Activated CD4-positive, alpha-beta memory T cell treated with anti-CD3 and anti-CD28 coated beads for 36 hours (primary cell): ENCODE measurements around the gene UBE2Q2. TPM values are rescaled to one million over a fixed set of nuclear protein-coding genes. Genes with fewer than 3 reads are reported as not detected.
A peak's percentile ranks its signal among the peaks of the same experiment; 100 is the strongest.

ENCODE experiments used
- CTCF ChIA-PET: fragments of 350-600 bp; sonication (Branson Sonifier 250); formaldehyde crosslinking; loops from one replicate; lab custom pipeline; 2021; ENCODE audit warnings: antibody characterized with exemption, inconsistent platforms; lab: Charles Lee
- POLR2A ChIA-PET: fragments of 350-600 bp; sonication (Branson Sonifier 250); formaldehyde crosslinking; loops from one replicate; lab custom pipeline; 2021; ENCODE audit warnings: antibody characterized with exemption; lab: Charles Lee
- DNase-seq: peaks from one replicate; pipeline ENCODE4 v3.0.0-alpha.2; 2020
- H3K27ac Mint-ChIP-seq: one replicate; pipeline ENCODE4 v1.8.0; 2021; ENCODE audit warnings: mixed read lengths
- H3K27me3 Mint-ChIP-seq: one replicate; pipeline ENCODE4 v1.8.0; 2021; ENCODE audit warnings: mixed read lengths
- H3K36me3 Mint-ChIP-seq: one replicate; pipeline ENCODE4 v1.8.0; 2021; ENCODE audit warnings: mixed read lengths
- H3K4me1 Mint-ChIP-seq: one replicate; pipeline ENCODE4 v1.8.0; 2021; ENCODE audit warnings: low read depth, mixed read lengths
- H3K4me3 Mint-ChIP-seq: one replicate; pipeline ENCODE4 v1.8.0; 2021; ENCODE audit warnings: mild to moderate bottlenecking, mixed read lengths
- H3K9me3 Mint-ChIP-seq: one replicate; pipeline ENCODE4 v1.8.0; 2021; ENCODE audit warnings: mixed read lengths
- intact Hi-C: fragments of 100-400 bp; cut with micrococcal nuclease; formaldehyde crosslinking; loops from one replicate; pipeline ENCODE4 v1.15.1; 2023
- total RNA-seq, 2 experiments: library from RNA; stranded (reverse); gene quantifications; one replicate each; pipeline ENCODE4 v1.2.3, GENCODE V29; 2021

UBE2Q2 gene
- total RNA-seq, 2 experiments from 2014 or later = 19.7 to 19.8 TPM

DNA sequence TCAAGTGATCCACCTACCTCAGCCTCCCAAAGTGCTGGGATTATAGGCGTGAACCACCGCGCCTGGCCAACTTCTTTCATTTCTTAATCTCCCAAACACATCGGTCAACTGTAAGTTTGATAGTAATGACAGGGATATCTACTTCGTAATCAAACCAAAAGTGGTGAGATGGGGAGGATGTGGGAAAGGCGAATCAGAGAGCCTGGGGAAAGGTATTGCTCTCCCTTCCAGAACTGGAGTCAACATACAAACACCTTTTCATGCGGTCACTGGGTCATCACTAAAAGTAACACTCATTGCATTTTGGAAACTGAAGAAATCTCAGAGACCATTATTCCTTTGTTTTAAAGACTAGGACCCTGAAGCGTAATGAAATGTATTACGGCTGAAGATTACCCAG lies 14.8 kb upstream of the UBE2Q2 start:
- H3K27ac Mint-ChIP-seq = no peak overlapping the region
- DNase-seq = no peak
- H3K4me1 Mint-ChIP-seq = peaks cover 4% of the 10 kb centered on the region
- H3K36me3 Mint-ChIP-seq = no peaks in the 10 kb centered on the region
- ChIA-PET POLR2A (no interaction called here), CTCF (no interaction called here)
- intact Hi-C loops = no loop called here
- H3K9me3 Mint-ChIP-seq = no peaks in the 10 kb centered on the region
- H3K27me3 Mint-ChIP-seq = peaks cover 3% of the 10 kb centered on the region
- no peak overlapping the region for H3K4me3 Mint-ChIP-seq

DNA sequence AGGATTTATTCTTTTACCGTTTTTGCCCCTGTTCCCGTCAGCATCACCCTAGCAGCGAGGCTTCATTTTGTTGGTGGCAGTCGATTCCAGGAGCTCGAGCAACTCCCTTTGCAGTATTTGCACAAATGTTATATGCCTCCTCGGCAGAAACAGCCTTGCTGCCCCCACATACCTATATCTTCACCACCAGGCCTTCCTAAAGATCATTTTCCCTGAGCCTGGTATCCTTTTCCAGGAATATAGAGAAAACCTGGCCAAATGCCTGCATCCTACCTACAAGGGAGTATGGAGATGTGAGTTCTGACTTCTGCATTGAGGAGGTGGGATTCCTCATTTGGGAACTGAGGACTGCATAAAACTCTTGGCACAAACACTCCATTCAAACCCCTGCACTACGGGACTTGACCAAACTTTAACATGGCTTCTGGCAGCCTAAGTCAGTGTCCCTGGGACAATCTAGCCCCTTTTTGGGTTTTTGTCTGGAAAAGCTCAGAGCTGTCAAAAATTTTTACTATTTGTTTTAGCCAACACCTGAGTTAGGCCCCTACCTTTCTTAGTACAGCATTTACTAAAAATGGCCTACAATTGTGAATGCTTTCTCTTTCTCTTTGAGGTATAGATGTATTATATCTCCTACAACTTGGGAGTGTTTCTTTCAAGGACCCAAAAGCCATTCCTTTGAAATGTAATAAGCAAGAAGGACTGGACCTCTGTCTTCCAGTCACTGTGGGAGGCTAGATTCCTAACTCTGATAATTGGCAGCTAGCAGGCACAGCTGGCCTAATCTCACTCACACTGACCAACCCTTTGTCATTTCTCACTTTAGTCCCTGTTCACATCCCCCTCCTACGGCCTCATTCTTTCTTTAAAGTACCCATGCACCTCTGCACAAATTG lies 12.1 kb upstream of the UBE2Q2 start:
- no peaks in the 10 kb centered on the region for H3K9me3 Mint-ChIP-seq
- H3K4me3 Mint-ChIP-seq = no peak overlapping the region
- DNase-seq = no peak
- ChIA-PET POLR2A (no interaction called here), CTCF (no interaction called here)
- intact Hi-C loops = no loop called here
- H3K4me1 Mint-ChIP-seq = peaks cover 4% of the 10 kb centered on the region
- no peaks in the 10 kb centered on the region for H3K36me3 Mint-ChIP-seq
- H3K27me3 Mint-ChIP-seq = peaks cover 3% of the 10 kb centered on the region
- H3K27ac Mint-ChIP-seq = no peak overlapping the region

DNA sequence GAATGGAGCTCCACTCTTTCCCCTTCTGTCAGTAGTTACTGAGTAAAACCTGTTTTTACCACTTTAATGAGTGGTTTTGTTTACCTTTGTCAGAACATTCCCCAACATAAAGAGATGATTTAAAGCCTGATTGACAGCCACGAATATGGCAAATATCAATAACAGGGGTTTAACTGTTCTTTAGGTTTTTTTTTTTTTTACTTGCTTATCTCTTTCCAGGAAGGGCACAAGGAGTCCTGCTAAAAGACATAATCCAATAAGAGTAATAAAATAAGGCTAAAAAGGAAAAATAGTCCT lies 11.5 kb upstream of the UBE2Q2 start:
- H3K27me3 Mint-ChIP-seq = peaks cover under 1% of the 10 kb centered on the region
- ChIA-PET POLR2A (no interaction called here), CTCF (no interaction called here)
- H3K4me1 Mint-ChIP-seq = peaks cover 5% of the 10 kb centered on the region
- H3K9me3 Mint-ChIP-seq = no peaks in the 10 kb centered on the region
- DNase-seq = no peak
- H3K4me3 Mint-ChIP-seq = no peak overlapping the region
- no peak overlapping the region for H3K27ac Mint-ChIP-seq
- no peaks in the 10 kb centered on the region for H3K36me3 Mint-ChIP-seq
- intact Hi-C loops = no loop called here

DNA sequence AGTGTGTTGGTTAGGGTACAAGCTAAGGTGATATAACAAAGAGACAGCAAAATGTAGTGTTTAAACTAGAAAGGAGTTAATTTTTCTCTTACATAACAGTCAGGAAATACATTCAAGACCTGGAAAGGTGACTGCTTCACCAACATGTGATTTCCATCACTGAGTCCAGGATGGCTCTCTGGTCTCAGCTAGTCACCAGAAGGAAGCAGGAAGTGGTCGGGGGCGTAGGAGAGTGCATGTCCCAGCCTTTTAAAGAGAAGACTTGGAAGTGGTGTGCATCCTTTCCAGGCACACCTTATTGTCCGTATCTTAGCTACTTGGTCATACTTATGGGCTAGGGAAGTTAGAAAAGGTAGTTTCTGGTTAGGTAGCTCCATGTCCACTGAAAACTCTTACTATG lies 11.1 kb upstream of the UBE2Q2 start:
- no peak for DNase-seq
- H3K27me3 Mint-ChIP-seq = no peaks in the 10 kb centered on the region
- H3K4me1 Mint-ChIP-seq = peaks cover 5% of the 10 kb centered on the region
- H3K4me3 Mint-ChIP-seq = no peak overlapping the region
- H3K9me3 Mint-ChIP-seq = no peaks in the 10 kb centered on the region
- no peaks in the 10 kb centered on the region for H3K36me3 Mint-ChIP-seq
- H3K27ac Mint-ChIP-seq = no peak overlapping the region
- intact Hi-C loops = no loop called here
- POLR2A ChIA-PET = no interaction called here
- CTCF ChIA-PET = interaction anchor here (0.6 kb wide), 1 partner anchor 10 kb away, joined by 3 read pairs; no protein-coding TSS in a partner anchor

DNA sequence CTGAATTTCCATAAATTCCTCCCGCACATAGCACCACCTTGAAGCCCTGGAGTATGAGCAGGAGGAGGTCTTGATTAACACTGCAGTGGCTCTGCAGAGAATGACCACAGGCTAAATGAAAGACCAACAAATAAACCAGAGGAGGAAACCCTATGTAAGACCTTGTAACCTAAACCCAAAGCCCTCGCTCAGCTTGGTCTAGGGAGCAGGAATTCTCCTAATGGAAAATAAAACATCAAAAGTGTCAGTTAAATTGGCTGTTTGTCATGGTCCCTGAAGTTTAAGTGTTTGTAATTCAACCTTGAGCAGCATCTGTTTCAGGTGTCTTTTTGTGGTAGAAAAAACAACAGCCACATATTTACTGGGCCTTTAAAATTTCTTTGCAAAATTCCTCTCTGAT lies 9.2 kb upstream of the UBE2Q2 start:
- intact Hi-C loops = no loop called here
- peaks cover 5% of the 10 kb centered on the region for H3K4me1 Mint-ChIP-seq
- no peaks in the 10 kb centered on the region for H3K36me3 Mint-ChIP-seq
- ChIA-PET POLR2A (no interaction called here), CTCF (no interaction called here)
- no peak overlapping the region for H3K27ac Mint-ChIP-seq
- H3K9me3 Mint-ChIP-seq = no peaks in the 10 kb centered on the region
- no peak for DNase-seq
- no peak overlapping the region for H3K4me3 Mint-ChIP-seq
- no peaks in the 10 kb centered on the region for H3K27me3 Mint-ChIP-seq

- DNase-seq = peak; percentile 22
- no peaks in the 10 kb centered on the region for H3K27me3 Mint-ChIP-seq
- H3K9me3 Mint-ChIP-seq = no peaks in the 10 kb centered on the region
- no peak overlapping the region for H3K4me3 Mint-ChIP-seq
- intact Hi-C loops = no loop called here
- peaks cover 5% of the 10 kb centered on the region for H3K4me1 Mint-ChIP-seq
- H3K36me3 Mint-ChIP-seq = no peaks in the 10 kb centered on the region
- POLR2A ChIA-PET = interaction anchor here (0.6 to 1.1 kb wide), 3 partner anchors 67 to 807 kb away, joined by 3 read pairs; no protein-coding TSS in a partner anchor
- CTCF ChIA-PET = interaction anchor here (1.8 kb wide), 1 partner anchor 58 kb away, joined by 5 read pairs; no protein-coding TSS in a partner anchor
- no peak overlapping the region for H3K27ac Mint-ChIP-seq
Measured at GRCh38 chr15:75835990-75836958, 7.0 kb upstream of the UBE2Q2 start.

DNA sequence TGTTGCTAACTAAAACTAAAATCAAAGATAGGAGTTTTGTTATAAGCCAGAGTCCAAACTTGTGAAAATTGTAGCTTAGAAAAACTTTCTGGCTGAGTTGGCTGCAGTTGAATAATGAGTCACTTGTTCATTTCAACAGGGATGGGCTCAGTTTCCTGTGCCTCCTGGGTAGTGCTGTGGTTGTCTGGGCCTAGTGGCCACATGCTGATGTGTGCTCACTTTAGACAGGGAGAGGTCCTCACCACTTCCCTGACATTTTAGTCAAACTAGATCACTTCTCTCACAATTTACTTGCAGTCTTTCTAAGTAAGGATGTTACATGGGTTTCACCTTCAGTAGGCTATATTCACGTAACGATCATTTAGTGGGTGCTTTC lies 6.3 kb upstream of the UBE2Q2 start:
- no peak overlapping the region for H3K4me3 Mint-ChIP-seq
- H3K4me1 Mint-ChIP-seq = peaks cover 1% of the 10 kb centered on the region
- ChIA-PET POLR2A (interaction anchor here (1.0 to 1.1 kb wide), 2 partner anchors 66 to 382 kb away, joined by 3 read pairs; no protein-coding TSS in a partner anchor), CTCF (interaction anchor here (1.8 kb wide), 1 partner anchor 57 kb away, joined by 5 read pairs; no protein-coding TSS in a partner anchor)
- H3K9me3 Mint-ChIP-seq = no peaks in the 10 kb centered on the region
- peaks cover 3% of the 10 kb centered on the region for H3K27me3 Mint-ChIP-seq
- DNase-seq = peak; percentile 82
- no peak overlapping the region for H3K27ac Mint-ChIP-seq
- intact Hi-C loops = no loop called here
- H3K36me3 Mint-ChIP-seq = no peaks in the 10 kb centered on the region

- H3K4me3 Mint-ChIP-seq = no peak overlapping the region
- intact Hi-C loops = loop anchor here (10.0 kb wide), 1 partner anchor 214 kb away; the partner anchor contains the start of gene TMEM266
- H3K27ac Mint-ChIP-seq = no peak overlapping the region
- ChIA-PET CTCF (interaction anchor here (1.0 to 2.1 kb wide), 2 partner anchors 31 to 62 kb away, joined by 3 to 6 read pairs; no protein-coding TSS in a partner anchor), POLR2A (interaction anchor here (0.6 kb wide), 1 partner anchor 123 kb away, joined by 3 read pairs; no protein-coding TSS in a partner anchor)
- peaks cover 17% of the 10 kb centered on the region for H3K4me1 Mint-ChIP-seq
- no peak for DNase-seq
- H3K27me3 Mint-ChIP-seq = peaks cover 3% of the 10 kb centered on the region
- H3K36me3 Mint-ChIP-seq = peaks cover 10% of the 10 kb centered on the region
- no peaks in the 10 kb centered on the region for H3K9me3 Mint-ChIP-seq
Measured at GRCh38 chr15:75840659-75841058, 2.6 kb upstream of the UBE2Q2 start.

DNA sequence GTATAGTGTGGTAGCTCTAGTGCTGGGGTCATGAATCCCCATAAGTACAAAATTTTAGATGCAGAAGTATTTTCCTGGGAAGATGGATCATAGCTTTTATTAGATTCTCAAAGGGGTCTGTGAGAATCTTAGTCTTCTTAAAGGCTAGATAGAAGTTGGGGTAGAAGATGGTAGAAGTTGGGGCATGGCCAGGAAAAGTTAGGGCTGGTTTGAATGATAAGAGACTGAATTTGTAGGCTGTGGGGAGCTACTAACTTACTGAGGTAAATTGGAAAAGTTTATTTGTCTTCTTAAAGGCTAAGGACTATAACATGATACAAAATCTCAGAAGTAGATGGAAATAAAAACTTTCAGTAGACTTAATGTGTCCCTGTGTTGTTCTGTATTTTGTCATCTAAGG lies 1.6 kb upstream of the UBE2Q2 start:
- DNase-seq = no peak
- no peaks in the 10 kb centered on the region for H3K9me3 Mint-ChIP-seq
- ChIA-PET POLR2A (interaction anchor here (1.4 to 1.8 kb wide), 2 partner anchors 83 to 201 kb away, joined by 5 read pairs; partner anchors contain the start of gene IMP3), CTCF (interaction anchor here (0.8 to 2.1 kb wide), 4 partner anchors 9 to 390 kb away, joined by 3 to 6 read pairs (median 3); no protein-coding TSS in a partner anchor)
- H3K27ac Mint-ChIP-seq = no peak overlapping the region
- intact Hi-C loops = loop anchor here (1.0 to 10.0 kb wide), 2 partner anchors 62 to 213 kb away; partner anchors contain the start of genes FBXO22 and TMEM266
- no peak overlapping the region for H3K4me3 Mint-ChIP-seq
- peaks cover 23% of the 10 kb centered on the region for H3K4me1 Mint-ChIP-seq
- H3K27me3 Mint-ChIP-seq = peaks cover 3% of the 10 kb centered on the region
- peaks cover 14% of the 10 kb centered on the region for H3K36me3 Mint-ChIP-seq

DNA sequence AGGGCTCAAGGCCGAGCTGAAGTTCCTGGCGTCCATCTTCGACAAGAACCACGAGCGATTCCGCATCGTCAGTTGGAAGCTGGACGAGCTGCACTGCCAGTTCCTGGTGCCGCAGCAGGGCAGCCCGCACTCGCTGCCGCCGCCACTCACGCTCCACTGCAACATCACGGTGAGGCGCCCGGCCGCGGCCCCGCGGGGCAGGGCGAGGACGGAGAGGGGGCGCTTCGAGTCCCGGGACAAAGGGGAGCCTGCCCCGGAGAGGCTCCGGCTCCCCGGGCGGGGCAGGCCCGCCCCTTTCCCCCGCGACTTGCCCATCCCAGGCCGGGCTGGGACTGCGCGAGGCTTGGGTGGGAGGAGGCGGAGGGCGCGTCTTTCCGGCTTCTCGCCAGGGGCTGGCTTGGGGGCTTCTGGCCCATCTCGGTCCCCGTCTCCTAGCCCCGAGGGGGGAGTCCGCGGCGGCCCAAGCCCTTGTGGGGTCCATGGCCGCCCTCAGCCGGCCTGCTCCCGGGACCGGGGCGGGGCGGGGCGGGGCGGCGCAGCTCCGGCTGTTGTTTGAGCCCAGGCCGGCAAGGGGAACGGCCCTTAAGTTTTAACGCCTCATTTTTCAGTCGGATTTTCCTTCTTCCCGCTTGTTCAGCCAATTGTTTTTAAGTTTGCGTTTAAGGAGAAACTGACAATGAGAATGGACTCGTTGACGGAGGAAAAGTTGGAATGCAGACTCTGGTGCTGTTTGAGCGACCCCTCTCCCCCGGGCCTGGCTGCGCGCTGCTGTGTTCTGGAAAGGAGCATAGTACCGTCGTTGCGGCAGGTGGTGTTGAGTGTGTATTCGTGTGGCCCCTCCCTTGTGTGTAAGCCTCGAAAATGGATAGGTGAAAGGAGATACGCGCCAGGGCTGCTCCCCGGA lies 683 bp downstream of the UBE2Q2 start:
- intact Hi-C loops = loop anchor here (1.0 to 10.0 kb wide), 2 partner anchors 211 to 390 kb away; partner anchors contain the start of gene TMEM266
- peaks cover 3% of the 10 kb centered on the region for H3K27me3 Mint-ChIP-seq
- peak overlapping the region; percentile 89 for H3K4me3 Mint-ChIP-seq
- DNase-seq = peak; percentile 59
- POLR2A ChIA-PET = interaction anchor here (0.7 to 2.3 kb wide), 4 partner anchors 10 to 390 kb away, joined by 3 to 8 read pairs (median 3); partner anchors contain the start of gene FBXO22
- H3K4me1 Mint-ChIP-seq = peaks cover 44% of the 10 kb centered on the region
- no peaks in the 10 kb centered on the region for H3K9me3 Mint-ChIP-seq
- peaks cover 15% of the 10 kb centered on the region for H3K36me3 Mint-ChIP-seq
- peak overlapping the region; percentile 86 for H3K27ac Mint-ChIP-seq
- CTCF ChIA-PET = interaction anchor here (0.7 to 1.3 kb wide), 3 partner anchors 28 to 477 kb away, joined by 3 read pairs; no protein-coding TSS in a partner anchor
